Measurements from ENCODE around the gene PRKAG1. TPM values are rescaled to one million over a fixed set of nuclear protein-coding genes. Genes with fewer than 3 reads are reported as not detected.
A peak's percentile ranks its signal among the peaks of the same experiment; 100 is the strongest.

The PRKAG1 gene
- total RNA-seq, 1 donor from 2014 or later, result 47.1 TPM

- Histone ChIP-seq H3K79me2 (ENCODE audit: insufficient read depth, low read length) (peaks cover 20% of the 10 kb centered on the region), H3K4me2 (ENCODE audit: low read length) (no peak overlapping the region), H3K9me3 (ENCODE audit: insufficient read depth, low read depth, low read length) (no peaks in the 10 kb centered on the region), H3K36me3 (ENCODE audit: insufficient read depth, low read length) (peaks cover 56% of the 10 kb centered on the region), H2AFZ (ENCODE audit: low read depth, low read length) (no peak overlapping the region), H3K4me1 (ENCODE audit: insufficient read depth, low read length) (no peaks in the 10 kb centered on the region), H3K27me3 (ENCODE audit: insufficient read depth, low read length) (no peaks in the 10 kb centered on the region), H4K20me1 (ENCODE audit: insufficient read depth, low read length) (peaks cover 78% of the 10 kb centered on the region), H3K9ac (ENCODE audit: low read length) (no peak overlapping the region), H3K4me3 (ENCODE audit: insufficient read depth, low read depth, low read length) (no peak overlapping the region), H3K27ac (ENCODE audit: low read depth, low read length) (no peak overlapping the region)
- H3K9me3 Mint-ChIP-seq (ENCODE audit: unreplicated experiment), result no peaks in the 10 kb centered on the region
- H3K4me3 Mint-ChIP-seq (ENCODE audit: unreplicated experiment), result peak overlapping the region; percentile 47
- TF ChIP-seq CTCF (IDR thresholded peaks at IDR 0.05; ENCODE audit: insufficient read depth, low read depth, low read length) (peak; percentile 47), EZH2 (IDR thresholded peaks at IDR 0.05; ENCODE audit: insufficient read depth, low read length) (no peak)
- H3K27me3 Mint-ChIP-seq (ENCODE audit: low read depth, unreplicated experiment), result no peaks in the 10 kb centered on the region
- H3K4me1 Mint-ChIP-seq (ENCODE audit: low read depth, unreplicated experiment), result peaks cover 7% of the 10 kb centered on the region
- H3K36me3 Mint-ChIP-seq (ENCODE audit: low read depth, unreplicated experiment), result peaks cover 34% of the 10 kb centered on the region
- no peak overlapping the region for H3K27ac Mint-ChIP-seq (ENCODE audit: unreplicated experiment)
- FAIRE-seq (no peak), DNase-seq (ENCODE audit: low read depth) (peak; percentile 4)
Measured at GRCh38 chr12:49043856-49044258, 25.3 kb upstream of the PRKAG1 start.

GRCh38 chr12:49043241-49043640, 24.7 kb upstream of the PRKAG1 start:
- Histone ChIP-seq H2AFZ (ENCODE audit: low read depth, low read length) (no peak overlapping the region), H3K36me3 (ENCODE audit: insufficient read depth, low read length) (peaks cover 53% of the 10 kb centered on the region), H3K4me2 (ENCODE audit: low read length) (no peak overlapping the region), H3K79me2 (ENCODE audit: insufficient read depth, low read length) (peaks cover 19% of the 10 kb centered on the region), H3K4me1 (ENCODE audit: insufficient read depth, low read length) (no peaks in the 10 kb centered on the region), H3K27me3 (ENCODE audit: insufficient read depth, low read length) (no peaks in the 10 kb centered on the region), H3K27ac (ENCODE audit: low read depth, low read length) (no peak overlapping the region), H3K4me3 (ENCODE audit: insufficient read depth, low read depth, low read length) (no peak overlapping the region), H4K20me1 (ENCODE audit: insufficient read depth, low read length) (peaks cover 78% of the 10 kb centered on the region), H3K9me3 (ENCODE audit: insufficient read depth, low read depth, low read length) (no peaks in the 10 kb centered on the region), H3K9ac (ENCODE audit: low read length) (no peak overlapping the region)
- H3K4me1 Mint-ChIP-seq (ENCODE audit: low read depth, unreplicated experiment), result peaks cover under 1% of the 10 kb centered on the region
- peaks cover 36% of the 10 kb centered on the region for H3K36me3 Mint-ChIP-seq (ENCODE audit: low read depth, unreplicated experiment)
- TF ChIP-seq CTCF (IDR thresholded peaks at IDR 0.05; ENCODE audit: insufficient read depth, low read depth, low read length) (no peak), EZH2 (IDR thresholded peaks at IDR 0.05; ENCODE audit: insufficient read depth, low read length) (no peak)
- no peak overlapping the region for H3K4me3 Mint-ChIP-seq (ENCODE audit: unreplicated experiment)
- H3K27ac Mint-ChIP-seq (ENCODE audit: unreplicated experiment), result no peak overlapping the region
- DNase-seq (ENCODE audit: low read depth) (no peak), FAIRE-seq (no peak)
- H3K27me3 Mint-ChIP-seq (ENCODE audit: low read depth, unreplicated experiment), result no peaks in the 10 kb centered on the region
- no peaks in the 10 kb centered on the region for H3K9me3 Mint-ChIP-seq (ENCODE audit: unreplicated experiment)

DNA sequence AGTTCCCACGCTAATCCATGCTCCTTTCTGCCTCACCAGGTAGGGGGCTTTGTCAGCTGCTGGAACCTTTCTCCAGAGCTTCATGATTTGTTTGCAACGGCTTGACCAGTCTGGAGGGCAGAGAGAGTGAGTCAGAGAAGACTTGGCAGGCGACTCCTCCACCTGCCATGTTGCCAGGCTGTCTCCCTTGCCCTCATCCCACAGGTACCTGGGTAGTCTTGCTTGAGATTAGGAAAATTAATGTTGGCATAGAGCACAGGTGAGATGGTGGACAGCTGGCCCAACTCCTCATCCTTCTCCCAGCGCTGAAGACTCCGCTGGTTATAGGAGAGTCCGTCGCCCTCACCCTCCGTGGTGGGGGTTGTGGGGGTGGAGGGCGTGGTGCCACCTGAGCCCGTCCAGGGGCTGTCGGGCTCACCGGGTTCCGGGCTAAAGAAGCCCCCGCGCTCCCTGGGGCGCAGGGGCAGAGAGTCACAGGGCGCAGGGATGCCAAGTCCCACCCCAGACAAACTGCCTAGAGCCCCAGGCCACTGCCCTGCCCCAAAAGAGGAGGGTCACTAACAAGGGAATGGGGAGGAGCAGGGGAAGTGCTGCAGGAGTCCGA, 23.4 kb upstream of the PRKAG1 start:
- Mint-ChIP-seq H3K4me3 (ENCODE audit: unreplicated experiment) (no peak overlapping the region), H3K36me3 (ENCODE audit: low read depth, unreplicated experiment) (peaks cover 31% of the 10 kb centered on the region), H3K4me1 (ENCODE audit: low read depth, unreplicated experiment) (no peaks in the 10 kb centered on the region), H3K27ac (ENCODE audit: unreplicated experiment) (no peak overlapping the region), H3K27me3 (ENCODE audit: low read depth, unreplicated experiment) (no peaks in the 10 kb centered on the region), H3K9me3 (ENCODE audit: unreplicated experiment) (no peaks in the 10 kb centered on the region)
- no peak overlapping the region for H3K9ac ChIP-seq (ENCODE audit: low read length)
- H3K27me3 ChIP-seq (ENCODE audit: insufficient read depth, low read length), result no peaks in the 10 kb centered on the region
- no peak overlapping the region for H3K4me3 ChIP-seq (ENCODE audit: insufficient read depth, low read depth, low read length)
- H3K36me3 ChIP-seq (ENCODE audit: insufficient read depth, low read length), result peaks cover 54% of the 10 kb centered on the region
- H3K4me1 ChIP-seq (ENCODE audit: insufficient read depth, low read length), result no peaks in the 10 kb centered on the region
- TF ChIP-seq EZH2 (IDR thresholded peaks at IDR 0.05; ENCODE audit: insufficient read depth, low read length), result no peak
- TF ChIP-seq CTCF (IDR thresholded peaks at IDR 0.05; ENCODE audit: insufficient read depth, low read depth, low read length), result no peak
- H4K20me1 ChIP-seq (ENCODE audit: insufficient read depth, low read length), result peaks cover 82% of the 10 kb centered on the region
- no peak overlapping the region for H2AFZ ChIP-seq (ENCODE audit: low read depth, low read length)
- H3K79me2 ChIP-seq (ENCODE audit: insufficient read depth, low read length), result peaks cover 23% of the 10 kb centered on the region
- no peaks in the 10 kb centered on the region for H3K9me3 ChIP-seq (ENCODE audit: insufficient read depth, low read depth, low read length)
- H3K4me2 ChIP-seq (ENCODE audit: low read length), result no peak overlapping the region
- no peak overlapping the region for H3K27ac ChIP-seq (ENCODE audit: low read depth, low read length)
- FAIRE-seq, result no peak
- no peak for DNase-seq (ENCODE audit: low read depth)

Measured in astrocyte (in vitro differentiated cells and primary cell).